H1 (cell line): ENCODE results near the gene NIPSNAP2. TPM values are rescaled to one million over a fixed set of nuclear protein-coding genes. Genes with fewer than 3 reads are reported as not detected.

Experiments used
- CTCF ChIA-PET: fragments of 300-600 bp; sonication (Branson Sonifier 250); formaldehyde crosslinking; loops from one replicate; lab custom pipeline; 2021; ENCODE audit not compliant: partially characterized antibody; lab: Charles Lee
- POLR2A ChIA-PET: fragments of 300-600 bp; sonication (Branson Sonifier 250); formaldehyde crosslinking; loops from one replicate; lab custom pipeline; 2021; ENCODE audit warnings: inconsistent platforms; ENCODE audit not compliant: partially characterized antibody; lab: Charles Lee
- DNase-seq, 2 experiments: peaks; one replicate each; pipeline versions ENCODE4 v3.0.0 to v3.0.0-alpha.2; 2010 to 2022; ENCODE audit warnings: low spot score in 2 of 2, low read depth in 1 of 2, mixed read lengths in 1 of 2
- FAIRE-seq: peaks from 2 replicates; lab custom pipeline; 2011; peaks lifted over from hg19 to GRCh38; lab: Jason Lieb, UNC
- H2AFZ ChIP-seq: 2 replicates; pipeline ENCODE4 v1.8.1; 2012; ENCODE audit warnings: low read length, inconsistent platforms
- H2AK5ac ChIP-seq: 2 replicates; pipeline ENCODE4 v1.6.1; 2013; ENCODE audit warnings: low read depth, low read length
- H2BK120ac ChIP-seq: replicated peaks from 2 replicates; pipeline ENCODE3; 2013; ENCODE audit warnings: low read depth, low read length, inconsistent platforms
- H2BK12ac ChIP-seq: 2 replicates; pipeline ENCODE4 v1.6.1; 2013; ENCODE audit warnings: low read depth, low read length
- H2BK15ac ChIP-seq: 2 replicates; pipeline ENCODE4 v1.6.1; 2013; ENCODE audit warnings: low read length
- H2BK20ac ChIP-seq: 2 replicates; pipeline ENCODE4 v1.6.1; 2013; ENCODE audit warnings: low read length
- H2BK5ac ChIP-seq: 2 replicates; pipeline ENCODE4 v1.6.1; 2013; ENCODE audit warnings: low read depth, low read length
- H3K14ac ChIP-seq: 2 replicates; pipeline ENCODE4 v1.6.1; 2013; ENCODE audit warnings: inconsistent platforms; ENCODE audit not compliant: insufficient read length
- H3K18ac ChIP-seq: 2 replicates; pipeline ENCODE4 v1.6.1; 2013; ENCODE audit warnings: low read length; ENCODE audit errors: extremely low read depth
- H3K23ac ChIP-seq: 2 replicates; pipeline ENCODE4 v1.6.1; 2013; ENCODE audit warnings: inconsistent platforms; ENCODE audit not compliant: insufficient read length
- H3K23me2 ChIP-seq: 2 replicates; pipeline ENCODE4 v1.6.1; 2013; ENCODE audit warnings: low read depth, low read length
- H3K27ac ChIP-seq: 2 replicates; pipeline ENCODE4 v1.6.1; 2011; ENCODE audit warnings: low read depth, low read length, inconsistent platforms
- H3K27me3 ChIP-seq, 4 experiments: replicated peaks in 1 of 4; 1 replicate in 1 of 4; 2 replicates in 3 of 4; pipeline versions ENCODE4 v1.6.1 to v1.8.1; 2011 to 2013; ENCODE audit warnings: low read length in 3 of 4, mild to moderate bottlenecking in 3 of 4, inconsistent platforms in 2 of 4, mixed read lengths in 2 of 4, moderate library complexity in 1 of 4; ENCODE audit not compliant: control insufficient read depth in 3 of 4, insufficient read depth in 3 of 4; ENCODE audit errors: extremely low read depth in 1 of 4
- H3K36me3 ChIP-seq, 4 experiments: 2 replicates each; pipeline versions ENCODE4 v1.6.1 to v1.8.1; 2011 to 2013; ENCODE audit warnings: mild to moderate bottlenecking in 4 of 4, low read length in 3 of 4, moderate library complexity in 2 of 4, control low read depth in 1 of 4, inconsistent platforms in 1 of 4; ENCODE audit not compliant: insufficient read depth in 4 of 4, control insufficient read depth in 2 of 4
- H3K4ac ChIP-seq: replicated peaks from 2 replicates; pipeline ENCODE3; 2013; ENCODE audit warnings: low read length, low read depth, mixed read lengths, inconsistent platforms; ENCODE audit not compliant: insufficient read length
- H3K4me1 ChIP-seq, 4 experiments: replicated peaks in 1 of 4; 1 replicate in 1 of 4; 2 replicates in 3 of 4; pipeline versions ENCODE4 v1.6.1 to v1.8.1; 2011 to 2013; ENCODE audit warnings: low read length in 3 of 4, inconsistent platforms in 2 of 4, mixed read lengths in 1 of 4; ENCODE audit not compliant: insufficient read depth in 4 of 4, control insufficient read depth in 3 of 4
- H3K4me2 ChIP-seq, 2 experiments: 2 replicates each; pipeline versions ENCODE4 v1.6.1 to v1.8.1; 2011 to 2013; ENCODE audit warnings: low read depth in 2 of 2, low read length in 2 of 2, control low read depth in 1 of 2, inconsistent platforms in 1 of 2, mild to moderate bottlenecking in 1 of 2; ENCODE audit not compliant: insufficient read depth in 1 of 2
- H3K4me3 ChIP-seq, 4 experiments: fragments of 200-600, 300-600 bp in 1 of 4; sonication (generic), shearing (Covaris generic), sonication (Bioruptor Twin) in 1 of 4; 2 replicates each; pipeline versions ENCODE4 v1.5.1 to v1.8.1; 2011 to 2016; ENCODE audit warnings: low read length in 4 of 4, low read depth in 3 of 4, control low read depth in 2 of 4, inconsistent platforms in 2 of 4, mild to moderate bottlenecking in 2 of 4, mixed read lengths in 1 of 4, moderate library complexity in 1 of 4; ENCODE audit not compliant: insufficient read depth in 2 of 4; ENCODE audit errors: extremely low read depth in 1 of 4
- H3K56ac ChIP-seq: replicated peaks from 2 replicates; pipeline ENCODE3; 2013; ENCODE audit warnings: low read depth, mild to moderate bottlenecking, mixed read lengths, low read length, inconsistent platforms; ENCODE audit not compliant: insufficient read length
- H3K79me1 ChIP-seq: 2 replicates; pipeline ENCODE4 v1.6.1; 2013; ENCODE audit warnings: low read depth, low read length, control low read depth
- H3K79me2 ChIP-seq, 2 experiments: 2 replicates each; pipeline versions ENCODE4 v1.6.1 to v1.8.1; 2012 to 2013; ENCODE audit warnings: low read length in 2 of 2, mild to moderate bottlenecking in 2 of 2, inconsistent platforms in 1 of 2; ENCODE audit not compliant: insufficient read depth in 2 of 2, control insufficient read depth in 1 of 2
- H3K9ac ChIP-seq, 4 experiments: replicated peaks in 1 of 4; 1 replicate in 1 of 4; 2 replicates in 3 of 4; pipeline versions ENCODE4 v1.6.1 to v1.8.1; 2011 to 2013; ENCODE audit warnings: low read depth in 3 of 4, low read length in 3 of 4, control low read depth in 2 of 4, mild to moderate bottlenecking in 2 of 4, moderate library complexity in 2 of 4, inconsistent platforms in 1 of 4; ENCODE audit errors: extremely low read depth in 1 of 4
- H3K9me3 ChIP-seq, 2 experiments: 2 replicates each; pipeline versions ENCODE4 v1.6.1 to v1.8.1; 2012 to 2013; ENCODE audit warnings: mild to moderate bottlenecking in 2 of 2, moderate library complexity in 2 of 2, control low read depth in 1 of 2, inconsistent platforms in 1 of 2, low read depth in 1 of 2, low read length in 1 of 2, mixed read lengths in 1 of 2; ENCODE audit not compliant: insufficient read depth in 2 of 2
- H4K20me1 ChIP-seq, 2 experiments: replicated peaks in 1 of 2; 2 replicates each; pipeline versions ENCODE3 to v1.8.1; 2011 to 2013; ENCODE audit warnings: inconsistent platforms in 2 of 2, low read length in 2 of 2, mild to moderate bottlenecking in 1 of 2; ENCODE audit not compliant: insufficient read depth in 2 of 2, control insufficient read depth in 1 of 2
- H4K5ac ChIP-seq: 2 replicates; pipeline ENCODE4 v1.6.1; 2013; ENCODE audit warnings: low read length, low read depth, mixed read lengths, inconsistent platforms; ENCODE audit not compliant: insufficient read length
- H4K8ac ChIP-seq: 2 replicates; pipeline ENCODE4 v1.8.0; 2013; ENCODE audit warnings: mild to moderate bottlenecking, moderate library complexity, low read length, inconsistent platforms; ENCODE audit not compliant: insufficient read depth; ENCODE audit errors: extremely low read depth
- H4K91ac ChIP-seq: replicated peaks from 2 replicates; pipeline ENCODE3; 2013; ENCODE audit warnings: low read length, mixed read lengths, inconsistent platforms; ENCODE audit not compliant: insufficient read length
- ASH2L ChIP-seq: fragments of 200-600, 300-600 bp; sonication (generic); IDR thresholded peaks from one replicate; pipeline ENCODE4 v1.7.1; 2017; ENCODE audit warnings: low read length
- EP300 ChIP-seq, 2 experiments: IDR thresholded peaks; 1 replicate in 1 of 2; 2 replicates in 1 of 2; pipeline ENCODE4 v1.6.1; 2011 to 2012; ENCODE audit warnings: low read depth in 2 of 2, low read length in 2 of 2, mild to moderate bottlenecking in 2 of 2, borderline replicate concordance in 1 of 2, inconsistent platforms in 1 of 2, moderate library complexity in 1 of 2
- EZH2 ChIP-seq: fragments of 200-600 bp; sonication (generic); IDR thresholded peaks from 2 replicates; pipeline ENCODE4 v1.7.1; 2012; ENCODE audit warnings: low read depth, mild to moderate bottlenecking, moderate library complexity, low read length, inconsistent platforms; ENCODE audit not compliant: severe bottlenecking
- FOSL1 ChIP-seq: IDR thresholded peaks from 2 replicates; pipeline ENCODE4 v1.6.1; 2011; ENCODE audit warnings: mild to moderate bottlenecking, low read depth, low read length, moderate library complexity; ENCODE audit not compliant: insufficient read depth
- KDM5A ChIP-seq: fragments of 200-600 bp; IDR thresholded peaks from 2 replicates; pipeline ENCODE4 v1.7.1; 2012; ENCODE audit warnings: mild to moderate bottlenecking, low read length, inconsistent platforms, mixed read lengths
- POLR2A ChIP-seq, 2 experiments: IDR thresholded peaks; 1 replicate in 1 of 2; 2 replicates in 1 of 2; pipeline ENCODE4 v1.6.1; 2011; ENCODE audit warnings: low read depth in 2 of 2, low read length in 2 of 2, mild to moderate bottlenecking in 2 of 2; ENCODE audit errors: control extremely low read depth in 1 of 2
- POLR2AphosphoS5 ChIP-seq: IDR thresholded peaks from 2 replicates; pipeline ENCODE4 v1.6.1; 2011; ENCODE audit warnings: low read depth, low read length
- SP4 ChIP-seq: IDR thresholded peaks from 2 replicates; pipeline ENCODE4 v1.6.1; 2012; ENCODE audit warnings: low read length, inconsistent platforms
- WGBS, 2 experiments: shearing (Covaris generic) in 1 of 2; methylation state at CpG; one replicate each; pipeline versions ENCODE4 v1.1.6 to v1.1.7; 2013 to 2015; ENCODE audit warnings: low lambda C conversion rate in 2 of 2, mixed read lengths in 2 of 2, inconsistent platforms in 1 of 2, low coverage in 1 of 2, missing lambda C conversion rate in 1 of 2; ENCODE audit not compliant: insufficient replicate concordance in 2 of 2, insufficient coverage in 1 of 2, insufficient read length in 1 of 2; ENCODE audit errors: extremely low coverage in 1 of 2, missing lambda C conversion rate in 1 of 2; 5-methylcytosine and 5-hydroxymethylcytosine counted together
- polyA plus RNA-seq, 7 experiments: library from polyadenylated mRNA; depleted of rRNA in 3 of 7; stranded (reverse) in 5 of 7; unstranded in 2 of 7; fragments of >200 nt in 5 of 7; fragments of 200-250 nt in 2 of 7; gene quantifications; 1 replicate in 5 of 7; 2 replicates in 1 of 7; 4 replicates in 1 of 7; pipeline versions ENCODE4 v1.2.1 to v1.2.3, GENCODE V29; 2011 to 2013; ENCODE audit warnings: missing spikeins in 2 of 7, mixed read lengths in 2 of 7
- total RNA-seq: library from RNA; stranded (reverse); fragmentation: NEBNext Ultra II Directional; extraction: Animal tissue kit (Norgen Biotek cat#: 25700); gene quantifications from 2 replicates; pipeline ENCODE4 v1.2.1, GENCODE V29; 2021
- TF ChIP-seq, protein P1 (sequence below): IDR thresholded peaks from 2 replicates; pipeline ENCODE4 v1.6.1; 2012; ENCODE audit warnings: inconsistent platforms
- TF ChIP-seq, protein P2 (sequence below), 3 experiments: IDR thresholded peaks; 1 replicate in 2 of 3; 2 replicates in 1 of 3; pipeline versions ENCODE4 v1.5.1 to v1.6.1; 2011; ENCODE audit warnings: low read length in 3 of 3, mild to moderate bottlenecking in 3 of 3, inconsistent platforms in 2 of 3, low read depth in 1 of 3, moderate library complexity in 1 of 3; ENCODE audit not compliant: insufficient read depth in 1 of 3; ENCODE audit errors: control extremely low read depth in 1 of 3

NIPSNAP2 gene
- total and polyA plus RNA-seq, 2 of the 8 experiments (the other 6 are each of a cell fraction or from before 2014, with no cell fraction given) = 31.1 to 45.2 TPM

DNA sequence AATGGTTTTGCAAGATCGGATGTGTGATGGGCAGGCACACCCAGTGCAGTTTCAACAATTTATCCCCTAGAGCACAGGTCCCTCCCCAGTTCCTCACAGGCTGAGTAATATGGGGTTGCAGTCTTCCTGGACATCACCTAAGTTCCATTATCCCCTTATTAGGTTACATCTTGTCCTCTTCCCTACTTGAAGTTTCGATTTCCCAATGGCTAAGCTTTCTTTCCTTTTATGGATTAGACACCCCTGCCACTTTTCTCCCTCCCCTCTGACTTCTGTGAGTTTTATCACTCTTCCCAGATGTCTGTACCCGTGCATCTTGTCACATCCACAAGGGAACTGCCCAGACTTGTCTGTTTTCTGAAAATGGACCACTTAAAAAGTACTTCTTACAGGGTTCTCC is 2.4 kb upstream of the NIPSNAP2 start:
- TF ChIP-seq, protein P1, sequence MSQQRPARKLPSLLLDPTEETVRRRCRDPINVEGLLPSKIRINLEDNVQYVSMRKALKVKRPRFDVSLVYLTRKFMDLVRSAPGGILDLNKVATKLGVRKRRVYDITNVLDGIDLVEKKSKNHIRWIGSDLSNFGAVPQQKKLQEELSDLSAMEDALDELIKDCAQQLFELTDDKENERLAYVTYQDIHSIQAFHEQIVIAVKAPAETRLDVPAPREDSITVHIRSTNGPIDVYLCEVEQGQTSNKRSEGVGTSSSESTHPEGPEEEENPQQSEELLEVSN = no peak
- no peak for TF ChIP-seq EP300 (IDR thresholded peaks at IDR 0.05; ENCODE audit: borderline replicate concordance in 1 of 2, low read depth in 2 of 2, low read length in 2 of 2)
- no peak for TF ChIP-seq POLR2A (IDR thresholded peaks at IDR 0.05; ENCODE audit: control extremely low read depth in 1 of 2, low read depth in 2 of 2, low read length in 2 of 2)
- no peak for TF ChIP-seq FOSL1
- no peak for TF ChIP-seq SP4
- TF ChIP-seq, protein P2, sequence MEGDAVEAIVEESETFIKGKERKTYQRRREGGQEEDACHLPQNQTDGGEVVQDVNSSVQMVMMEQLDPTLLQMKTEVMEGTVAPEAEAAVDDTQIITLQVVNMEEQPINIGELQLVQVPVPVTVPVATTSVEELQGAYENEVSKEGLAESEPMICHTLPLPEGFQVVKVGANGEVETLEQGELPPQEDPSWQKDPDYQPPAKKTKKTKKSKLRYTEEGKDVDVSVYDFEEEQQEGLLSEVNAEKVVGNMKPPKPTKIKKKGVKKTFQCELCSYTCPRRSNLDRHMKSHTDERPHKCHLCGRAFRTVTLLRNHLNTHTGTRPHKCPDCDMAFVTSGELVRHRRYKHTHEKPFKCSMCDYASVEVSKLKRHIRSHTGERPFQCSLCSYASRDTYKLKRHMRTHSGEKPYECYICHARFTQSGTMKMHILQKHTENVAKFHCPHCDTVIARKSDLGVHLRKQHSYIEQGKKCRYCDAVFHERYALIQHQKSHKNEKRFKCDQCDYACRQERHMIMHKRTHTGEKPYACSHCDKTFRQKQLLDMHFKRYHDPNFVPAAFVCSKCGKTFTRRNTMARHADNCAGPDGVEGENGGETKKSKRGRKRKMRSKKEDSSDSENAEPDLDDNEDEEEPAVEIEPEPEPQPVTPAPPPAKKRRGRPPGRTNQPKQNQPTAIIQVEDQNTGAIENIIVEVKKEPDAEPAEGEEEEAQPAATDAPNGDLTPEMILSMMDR (IDR thresholded peaks at IDR 0.05; ENCODE audit: control extremely low read depth in 1 of 3, insufficient read depth in 1 of 3, low read depth in 1 of 3, low read length in 3 of 3) = no peak
- no peak for TF ChIP-seq EZH2
- no peak for TF ChIP-seq POLR2AphosphoS5
- TF ChIP-seq KDM5A = no peak
- TF ChIP-seq ASH2L = no peak
- H3K4me3 ChIP-seq = no peak overlapping the region
- H3K14ac ChIP-seq = no peak overlapping the region
- H2BK5ac ChIP-seq = no peak overlapping the region
- ChIA-PET CTCF (interaction anchor here (0.7 to 1.1 kb wide), 2 partner anchors 12 to 321 kb away, joined by 3 to 5 read pairs; no protein-coding TSS in a partner anchor), POLR2A (no interaction called here)
- no peak overlapping the region for H3K4ac ChIP-seq
- no peaks in the 10 kb centered on the region for H3K23me2 ChIP-seq
- no peak overlapping the region for H4K5ac ChIP-seq
- FAIRE-seq = no peak
- H3K27me3 ChIP-seq = peaks cover 1 to 13% (median 7%) of the 10 kb centered on the region in 4 experiments; a peak in 5 of 7 replicates
- peaks cover 3% of the 10 kb centered on the region for H3K79me1 ChIP-seq
- H3K79me2 ChIP-seq = peaks cover 3 to 14% of the 10 kb centered on the region in 2 experiments; a peak in 3 of 4 replicates
- DNase-seq = no peak
- H2BK20ac ChIP-seq = no peak overlapping the region
- no peak overlapping the region for H4K91ac ChIP-seq
- H2AFZ ChIP-seq = no peak overlapping the region
- no peak overlapping the region for H2BK15ac ChIP-seq
- peaks cover 0 to 2% of the 10 kb centered on the region in 2 experiments for H4K20me1 ChIP-seq
- no peaks in the 10 kb centered on the region for H3K36me3 ChIP-seq
- H3K27ac ChIP-seq = no peak overlapping the region
- H3K56ac ChIP-seq = no peak overlapping the region
- no peak overlapping the region for H2BK12ac ChIP-seq
- no peak overlapping the region for H2BK120ac ChIP-seq
- no peaks in the 10 kb centered on the region for H3K9me3 ChIP-seq
- H3K18ac ChIP-seq = no peak overlapping the region
- H3K23ac ChIP-seq = no peak overlapping the region
- H3K4me1 ChIP-seq = no peaks in the 10 kb centered on the region
- H3K9ac ChIP-seq = no peak overlapping the region
- H3K4me2 ChIP-seq = no peak overlapping the region
- 81% methylated on average over 3 of the region's 3 CpGs; no CpG with 5 or more reads in 1 of the 2 experiments for WGBS, 2 experiments
- H2AK5ac ChIP-seq = no peak overlapping the region
- H4K8ac ChIP-seq = no peak overlapping the region
